Activated T-cell treated with anti-CD3 and anti-CD28 coated beads, Interleukin-2, amount 50 U/mL, for 72 hours (primary cell): Measurements from ENCODE around the gene C19orf25. TPM values are rescaled to one million over a fixed set of nuclear protein-coding genes. Genes with fewer than 3 reads are reported as not detected.

Source experiments
- ATAC-seq, 2 donors: fragments of 150-1000 bp; cut with Tn5 transposase; replicated peaks in 1 of 2; 2 replicates each; pipeline ENCODE4 v1.10.0; 2021; ENCODE audit warnings: moderate library complexity in 2 of 2, mild to moderate bottlenecking in 1 of 2
- DNase-seq, 2 donors: peaks; one replicate each; pipeline ENCODE4 v3.0.0; 2021 to 2022; ENCODE audit warnings: mixed read lengths in 1 of 2
- H3K27ac Mint-ChIP-seq: one replicate; pipeline ENCODE4 v1.8.0; 2022; ENCODE audit warnings: mild to moderate bottlenecking, moderate library complexity, mixed read lengths
- H3K27me3 Mint-ChIP-seq: one replicate; pipeline ENCODE4 v1.8.0; 2022; ENCODE audit warnings: low read depth, mixed read lengths
- H3K36me3 Mint-ChIP-seq, 2 donors: one replicate each; pipeline ENCODE4 v1.8.0; 2022; ENCODE audit warnings: mixed read lengths in 2 of 2, mild to moderate bottlenecking in 1 of 2; ENCODE audit not compliant: insufficient read depth in 2 of 2
- H3K4me1 Mint-ChIP-seq: one replicate; pipeline ENCODE4 v1.8.0; 2022; ENCODE audit warnings: low read depth, mixed read lengths
- H3K4me3 Mint-ChIP-seq, 2 donors: one replicate each; pipeline ENCODE4 v1.8.0; 2022; ENCODE audit warnings: mild to moderate bottlenecking in 2 of 2, mixed read lengths in 2 of 2, moderate library complexity in 2 of 2
- H3K9me3 Mint-ChIP-seq, 2 donors: one replicate each; pipeline ENCODE4 v1.8.0; 2022; ENCODE audit warnings: mixed read lengths in 2 of 2
- total RNA-seq, 2 donors: library from RNA; stranded (reverse); gene quantifications; one replicate each; pipeline ENCODE4 v1.2.3, GENCODE V29; 2022

The C19orf25 gene
- total RNA-seq, 2 donors from 2014 or later = 28.1 to 31.7 TPM

DNA sequence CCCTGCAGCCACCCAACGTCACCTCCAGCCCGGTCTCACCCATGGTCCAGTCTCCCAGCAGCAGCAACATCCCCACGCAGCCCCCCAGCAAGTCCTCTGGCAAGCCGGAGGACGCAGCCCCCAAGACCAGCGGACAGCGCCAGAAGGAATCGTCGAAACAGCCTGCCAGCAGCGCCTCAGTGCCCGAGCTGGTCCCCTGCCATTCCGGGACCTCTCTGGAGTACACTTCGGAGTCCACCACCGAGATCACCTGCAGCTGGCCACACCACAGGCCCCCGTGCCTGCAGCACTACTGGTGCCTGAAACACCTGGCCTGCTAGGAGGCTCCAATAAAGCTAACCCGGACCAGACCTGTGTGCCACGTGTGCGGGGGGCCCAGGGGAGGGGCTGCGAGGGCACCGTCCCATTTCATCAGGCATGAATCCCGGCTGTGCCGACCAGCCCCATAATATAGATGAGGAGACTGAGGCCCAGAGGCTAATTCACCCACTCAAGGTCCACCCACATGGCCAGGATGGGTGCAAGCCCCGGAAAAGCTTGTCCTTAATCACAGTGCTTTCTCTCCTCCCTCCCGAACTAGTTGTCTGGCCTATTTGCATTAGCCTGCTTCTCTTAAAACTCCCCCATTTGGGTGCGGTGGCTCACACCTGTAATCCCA lies 18.7 kb upstream of the C19orf25 start:
- Mint-ChIP-seq H3K9me3 (no peaks in the 10 kb centered on the region), H3K27me3 (peaks cover 3% of the 10 kb centered on the region), H3K4me1 (peaks cover 2% of the 10 kb centered on the region), H3K36me3 (no peaks in the 10 kb centered on the region), H3K27ac (no peak overlapping the region), H3K4me3 (no peak overlapping the region)
- ATAC-seq = no peak
- no peak for DNase-seq

DNA sequence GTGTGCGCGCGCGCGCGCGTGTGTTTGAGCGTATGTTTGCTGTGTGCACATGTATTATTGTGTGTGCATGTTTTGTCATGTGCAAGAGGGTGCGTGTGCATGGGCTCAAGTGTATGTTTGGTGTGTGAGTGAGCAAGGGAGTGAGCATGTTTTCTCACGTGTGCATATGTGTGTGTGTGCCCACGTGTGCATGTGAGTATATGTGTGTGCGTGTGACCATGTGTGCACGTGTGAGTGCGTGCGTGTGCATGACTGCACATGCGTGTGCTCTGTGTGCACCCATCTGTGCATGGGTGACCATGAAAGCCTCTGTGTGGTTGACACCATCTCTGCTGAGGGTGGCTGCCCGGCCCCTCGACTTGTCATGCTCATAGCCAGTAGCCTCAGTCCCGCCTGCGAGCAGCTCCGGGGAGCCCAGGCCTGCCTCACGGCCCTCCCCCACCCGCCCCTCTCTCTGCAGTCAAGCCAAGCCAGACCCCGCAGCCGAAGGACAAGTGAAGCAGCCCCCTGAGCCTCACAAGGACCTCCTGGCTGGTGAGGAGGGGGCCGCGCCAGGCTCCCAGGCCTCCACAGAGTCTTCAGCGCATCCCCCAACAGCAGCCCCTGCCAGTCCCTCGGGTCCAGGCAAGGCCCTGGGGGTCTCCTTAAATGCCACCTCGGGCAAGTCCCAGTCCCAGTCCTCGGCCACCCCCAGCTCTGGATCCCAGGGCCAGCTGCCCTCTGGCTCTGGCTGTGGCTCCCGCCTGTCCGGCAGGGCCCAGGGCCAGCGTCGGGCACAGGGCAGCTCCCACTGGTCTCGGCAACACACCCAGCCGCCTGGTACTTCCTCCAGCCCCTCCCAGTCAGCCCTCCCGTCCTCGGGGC lies 17.9 kb upstream of the C19orf25 start:
- H3K27me3 Mint-ChIP-seq = peaks cover 8% of the 10 kb centered on the region
- no peaks in the 10 kb centered on the region for H3K9me3 Mint-ChIP-seq

DNA sequence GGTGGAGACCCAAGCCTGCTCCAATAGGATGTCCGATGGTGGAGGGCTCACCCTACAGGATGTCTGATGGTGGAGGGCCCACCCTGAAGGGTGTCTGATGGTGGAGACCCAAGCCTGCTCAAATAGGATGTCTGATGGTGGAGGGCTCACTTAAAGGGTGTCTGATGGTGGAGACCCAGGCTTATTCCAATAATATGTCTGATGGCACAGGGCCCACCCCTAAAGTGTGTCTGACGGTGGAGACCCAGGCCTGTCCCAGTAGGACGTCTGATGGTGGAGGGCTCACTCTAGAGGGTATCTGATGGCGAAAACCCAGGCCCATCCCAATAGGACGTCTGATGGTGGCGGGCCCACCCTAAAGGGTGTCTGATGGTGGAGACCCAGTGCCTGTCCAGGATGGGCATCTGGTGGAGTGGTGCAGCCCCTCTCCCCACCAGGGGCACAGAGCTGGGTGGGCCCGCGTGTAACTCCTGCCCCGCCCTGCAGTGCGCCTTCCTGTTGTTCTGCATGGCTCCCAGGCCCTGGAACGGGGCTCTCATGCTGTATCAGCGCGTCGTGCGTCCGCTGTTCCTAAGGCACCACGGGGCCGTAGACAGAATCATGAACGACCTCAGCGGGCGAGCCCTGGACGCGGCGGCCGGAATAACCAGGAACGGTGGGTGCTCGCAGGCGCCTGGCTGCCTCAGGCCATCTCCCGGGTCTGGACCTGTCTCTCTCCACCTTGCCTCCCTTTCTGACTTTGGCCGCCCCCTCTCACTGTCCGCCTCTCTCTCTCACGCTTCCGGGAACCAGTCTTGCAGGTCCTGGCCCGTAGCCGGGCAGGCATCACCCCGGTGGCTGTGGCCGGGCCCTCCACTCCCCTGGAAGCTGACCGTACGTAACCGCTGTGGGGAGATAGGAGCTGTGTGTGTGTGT lies 17.0 kb upstream of the C19orf25 start:
- Mint-ChIP-seq H3K27me3 (peaks cover 12% of the 10 kb centered on the region), H3K4me3 (no peak overlapping the region), H3K4me1 (peaks cover 7% of the 10 kb centered on the region), H3K27ac (no peak overlapping the region), H3K36me3 (no peaks in the 10 kb centered on the region), H3K9me3 (no peaks in the 10 kb centered on the region)
- DNase-seq = no peak
- no peak for ATAC-seq

More for the DNA sequence above, 17.9 kb upstream of the C19orf25 start:
- Mint-ChIP-seq H3K4me3 (no peak overlapping the region), H3K36me3 (no peaks in the 10 kb centered on the region), H3K4me1 (peaks cover 2% of the 10 kb centered on the region), H3K27ac (no peak overlapping the region)
- ATAC-seq = no peak
- no peak for DNase-seq

DNA sequence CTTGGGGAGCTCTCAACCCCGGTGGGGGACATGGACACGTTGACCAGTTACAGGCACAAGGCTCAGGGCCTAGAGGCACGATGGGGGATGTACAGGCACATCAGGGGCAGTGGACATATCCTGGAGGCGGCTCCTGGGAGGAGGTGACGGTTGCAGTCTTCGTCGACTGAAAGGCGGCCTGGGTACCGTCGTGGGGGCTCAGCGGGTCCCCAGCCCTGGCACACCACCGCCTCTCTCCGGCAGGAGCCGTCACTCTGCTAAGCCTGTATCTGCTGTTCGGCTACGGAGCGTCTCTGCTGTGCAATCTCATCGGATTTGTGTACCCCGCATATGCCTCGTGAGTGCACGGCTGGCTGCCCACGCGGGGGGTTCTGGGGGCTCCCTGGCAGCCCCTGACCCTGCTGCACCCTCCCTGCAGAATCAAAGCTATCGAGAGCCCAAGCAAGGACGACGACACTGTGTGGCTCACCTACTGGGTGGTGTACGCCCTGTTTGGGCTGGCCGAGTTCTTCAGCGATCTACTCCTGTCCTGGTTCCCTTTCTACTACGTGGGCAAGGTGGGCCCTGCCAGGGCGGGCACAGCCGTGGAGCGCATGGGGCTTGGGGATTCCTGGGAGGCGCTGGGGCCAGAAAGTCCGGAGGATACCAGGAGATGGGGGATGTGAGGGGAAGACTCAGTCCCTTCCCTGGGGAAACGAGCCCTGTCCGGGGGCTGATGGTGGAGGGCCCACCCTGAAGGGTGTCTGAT lies 16.2 kb upstream of the C19orf25 start:
- Mint-ChIP-seq H3K27ac (no peak overlapping the region), H3K4me3 (no peak overlapping the region), H3K4me1 (peaks cover 7% of the 10 kb centered on the region), H3K27me3 (peaks cover 12% of the 10 kb centered on the region), H3K9me3 (no peaks in the 10 kb centered on the region), H3K36me3 (no peaks in the 10 kb centered on the region)
- DNase-seq (no peak), ATAC-seq (no peak)

DNA sequence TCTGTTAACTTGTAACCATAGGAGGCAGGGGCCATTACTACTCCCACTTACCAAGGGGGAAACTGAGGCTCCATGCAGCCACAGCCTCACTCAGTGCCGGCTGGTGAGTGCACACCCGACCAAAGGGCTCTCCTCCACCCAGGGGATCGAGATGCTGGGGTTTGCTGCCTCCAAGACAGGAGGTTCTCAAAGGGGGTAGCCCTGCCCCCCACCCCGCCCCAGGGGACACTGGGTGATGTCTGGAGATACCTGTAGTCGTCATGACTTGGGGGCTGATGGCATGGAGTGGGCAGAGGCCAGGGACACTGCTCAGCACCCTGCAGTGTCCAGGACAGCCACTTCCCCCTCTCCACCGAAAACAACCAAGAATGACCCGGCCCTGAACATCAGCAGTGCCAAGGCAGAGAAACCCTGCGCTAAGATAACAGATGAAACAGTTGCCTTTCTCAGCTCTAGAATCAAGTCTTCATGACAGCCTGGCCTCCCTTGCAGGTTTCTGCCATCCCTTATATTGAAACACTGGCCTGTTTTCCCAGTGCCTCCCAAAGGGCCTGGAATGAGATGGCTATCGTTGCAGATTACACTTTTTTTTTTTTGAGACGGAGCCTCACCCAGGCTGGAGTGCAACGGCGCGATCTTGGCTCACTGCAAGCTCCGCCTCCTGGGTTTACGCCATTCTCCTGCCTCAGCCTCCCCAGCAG lies 15.2 kb upstream of the C19orf25 start:
- Mint-ChIP-seq H3K27me3 (peaks cover 12% of the 10 kb centered on the region), H3K36me3 (no peaks in the 10 kb centered on the region), H3K9me3 (no peaks in the 10 kb centered on the region), H3K4me3 (no peak overlapping the region), H3K27ac (no peak overlapping the region), H3K4me1 (peaks cover 13% of the 10 kb centered on the region)
- ATAC-seq (no peak), DNase-seq (no peak)

DNA sequence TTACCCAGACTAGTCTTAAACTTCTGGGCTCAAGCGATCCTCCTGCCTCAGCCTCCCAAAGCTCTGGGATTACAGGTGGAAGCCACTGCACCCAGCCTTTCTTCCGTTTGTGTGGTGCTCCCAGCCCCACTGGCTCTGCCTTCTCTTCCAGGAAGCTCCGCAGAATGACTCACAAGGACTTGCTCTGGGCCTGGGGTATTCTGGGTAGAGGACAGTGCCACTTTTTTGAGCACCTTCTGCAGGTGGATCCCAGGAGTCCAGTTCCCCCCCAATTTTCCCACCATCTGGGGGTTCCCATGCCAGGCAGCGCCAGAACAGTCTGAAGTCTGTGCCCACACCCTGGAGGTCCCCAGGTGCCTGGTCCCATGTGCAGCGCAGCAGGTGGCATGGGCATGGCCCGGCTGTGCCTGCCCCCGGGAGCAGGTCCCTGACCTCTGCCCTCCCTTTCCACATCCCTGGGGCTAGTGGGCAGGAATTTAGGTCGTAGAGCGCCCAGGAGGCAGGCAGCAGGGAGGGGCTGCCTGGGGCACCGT lies 13.5 kb upstream of the C19orf25 start:
- H3K9me3 Mint-ChIP-seq = no peaks in the 10 kb centered on the region
- no peak for ATAC-seq
- H3K27ac Mint-ChIP-seq = no peak overlapping the region
- peaks cover 12% of the 10 kb centered on the region for H3K27me3 Mint-ChIP-seq
- DNase-seq = no peak
- peaks cover 14% of the 10 kb centered on the region for H3K4me1 Mint-ChIP-seq
- H3K36me3 Mint-ChIP-seq = no peaks in the 10 kb centered on the region
- H3K4me3 Mint-ChIP-seq = peak overlapping the region; percentile 82 to 85

DNA sequence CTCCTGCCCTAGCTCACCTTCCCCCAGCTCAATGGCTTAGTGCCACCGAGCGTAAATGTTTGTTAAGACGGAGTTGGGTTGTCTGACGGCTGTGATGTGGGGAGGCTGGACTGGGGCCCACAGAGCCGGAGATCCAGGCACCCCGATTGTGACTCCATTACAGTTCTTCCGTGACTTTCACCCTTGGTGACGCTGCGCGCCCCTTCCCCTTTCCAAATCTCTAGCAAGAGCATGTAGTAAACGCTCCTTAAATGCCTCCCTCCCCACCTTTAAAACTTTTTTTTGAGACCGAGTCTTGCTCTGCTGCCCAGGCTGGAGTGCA lies 12.8 kb upstream of the C19orf25 start:
- no peaks in the 10 kb centered on the region for H3K36me3 Mint-ChIP-seq
- no peak for ATAC-seq
- no peak overlapping the region for H3K27ac Mint-ChIP-seq
- peak overlapping the region; percentile 82 to 85 for H3K4me3 Mint-ChIP-seq
- DNase-seq = no peak
- H3K4me1 Mint-ChIP-seq = peaks cover 14% of the 10 kb centered on the region
- peaks cover 12% of the 10 kb centered on the region for H3K27me3 Mint-ChIP-seq
- no peaks in the 10 kb centered on the region for H3K9me3 Mint-ChIP-seq

DNA sequence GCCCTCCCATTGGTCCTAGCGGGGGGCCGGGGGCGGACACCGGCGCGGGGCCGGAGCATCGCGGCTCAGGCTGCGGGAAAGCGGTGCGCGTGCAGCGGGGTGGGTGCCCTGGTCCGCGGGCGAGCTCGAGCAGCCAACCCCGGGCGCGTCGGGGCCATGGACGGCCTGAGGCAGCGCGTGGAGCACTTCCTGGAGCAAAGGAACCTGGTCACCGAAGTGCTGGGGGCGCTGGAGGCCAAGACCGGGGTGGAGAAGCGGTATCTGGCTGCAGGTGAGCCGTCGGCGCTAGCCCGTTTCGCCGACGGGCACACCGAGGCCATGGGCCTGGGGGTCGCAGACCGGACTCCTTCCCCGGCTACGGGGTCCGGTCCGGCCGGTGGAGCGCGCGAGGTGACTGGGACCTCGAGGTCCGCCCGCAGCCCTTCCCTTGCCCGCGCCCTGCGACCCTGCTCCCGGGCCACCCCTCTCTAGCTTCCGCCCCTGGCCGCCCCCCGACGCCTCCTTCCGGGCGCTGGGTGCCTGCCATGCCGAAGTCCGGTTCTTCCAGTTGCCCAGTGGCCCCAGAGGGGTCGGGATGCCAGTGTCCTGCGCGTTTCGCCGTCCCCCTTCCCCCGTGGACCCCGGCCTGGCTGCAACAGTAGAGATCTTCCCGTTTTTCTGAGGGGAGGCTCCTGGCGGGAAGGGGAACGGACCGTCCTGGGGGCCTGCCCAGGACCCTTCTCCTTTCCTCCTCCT lies 12.3 kb upstream of the C19orf25 start, which contains the start of gene REEP6:
Gene REEP6, plus strand, starts transcription at position 68 of the 735 bp plus-strand sequence. Its CDS starts 89 bp downstream, at position 157.
- peak within 1 kb of the TSS; percentile 4 for H3K27ac Mint-ChIP-seq
- ATAC-seq (no peak), DNase-seq (no peak)

DNA sequence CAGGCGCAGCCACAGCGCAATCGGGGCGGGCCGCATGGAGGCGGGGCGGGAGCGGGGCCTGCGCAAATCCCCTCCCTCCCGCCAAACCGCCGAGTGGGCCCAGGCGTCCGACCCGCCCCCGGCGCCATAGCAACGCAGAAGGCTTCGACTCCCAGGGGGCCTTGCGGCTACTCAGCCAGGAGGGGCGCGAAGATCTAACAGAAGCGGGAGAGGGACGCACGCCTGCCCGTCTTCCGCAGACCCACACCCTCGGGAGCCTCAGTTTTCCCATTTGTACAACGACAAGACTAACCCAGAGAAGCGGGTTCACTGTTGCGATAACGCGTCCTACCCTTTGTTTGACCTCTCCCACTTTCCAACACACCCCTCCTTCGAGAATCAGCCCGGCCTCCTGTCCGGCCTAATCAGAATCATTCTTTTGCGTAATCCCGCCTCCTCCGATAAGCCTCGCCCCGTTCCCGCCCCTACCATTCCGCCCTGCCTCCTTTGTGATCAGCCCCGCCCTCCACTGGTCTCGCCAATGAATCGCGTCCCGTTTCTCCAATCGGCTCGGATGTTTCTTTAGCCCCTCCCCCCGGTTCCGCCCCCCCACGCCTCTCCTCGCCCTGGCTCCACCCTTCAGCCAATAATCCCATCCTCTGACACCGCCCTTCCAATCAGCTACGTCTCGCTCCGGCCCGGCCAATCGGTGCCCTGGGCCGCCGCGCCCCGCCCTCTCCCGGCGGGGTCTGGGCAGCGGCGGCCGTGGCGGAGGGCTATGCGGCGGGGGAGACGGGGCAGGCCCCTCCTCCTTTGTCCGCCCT lies 11.5 kb upstream of the C19orf25 start, which contains the start of gene PCSK4:
Gene PCSK4, minus strand, starts transcription at position 40 of the 803 bp plus-strand sequence. Its CDS starts 4 bp downstream, at position 36.
- Mint-ChIP-seq H3K27ac (peak within 1 kb of the TSS; percentile 4), H3K27me3 (peaks cover 12% of the 10 kb centered on the region), H3K36me3 (no peaks in the 10 kb centered on the region), H3K9me3 (no peaks in the 10 kb centered on the region), H3K4me1 (peaks cover 14% of the 10 kb centered on the region), H3K4me3 (peak within 1 kb of the TSS; percentile 82 to 85)
- ATAC-seq (peak; percentile 90 to 91), DNase-seq (peak; percentile 97)

More for the DNA sequence above, 12.3 kb upstream of the C19orf25 start, which contains the start of gene REEP6:
- H3K4me1 Mint-ChIP-seq = peaks cover 14% of the 10 kb centered on the region
- peaks cover 12% of the 10 kb centered on the region for H3K27me3 Mint-ChIP-seq
- H3K4me3 Mint-ChIP-seq = peak within 1 kb of the TSS; percentile 82 to 85
- H3K9me3 Mint-ChIP-seq = no peaks in the 10 kb centered on the region
- H3K36me3 Mint-ChIP-seq = no peaks in the 10 kb centered on the region

DNA sequence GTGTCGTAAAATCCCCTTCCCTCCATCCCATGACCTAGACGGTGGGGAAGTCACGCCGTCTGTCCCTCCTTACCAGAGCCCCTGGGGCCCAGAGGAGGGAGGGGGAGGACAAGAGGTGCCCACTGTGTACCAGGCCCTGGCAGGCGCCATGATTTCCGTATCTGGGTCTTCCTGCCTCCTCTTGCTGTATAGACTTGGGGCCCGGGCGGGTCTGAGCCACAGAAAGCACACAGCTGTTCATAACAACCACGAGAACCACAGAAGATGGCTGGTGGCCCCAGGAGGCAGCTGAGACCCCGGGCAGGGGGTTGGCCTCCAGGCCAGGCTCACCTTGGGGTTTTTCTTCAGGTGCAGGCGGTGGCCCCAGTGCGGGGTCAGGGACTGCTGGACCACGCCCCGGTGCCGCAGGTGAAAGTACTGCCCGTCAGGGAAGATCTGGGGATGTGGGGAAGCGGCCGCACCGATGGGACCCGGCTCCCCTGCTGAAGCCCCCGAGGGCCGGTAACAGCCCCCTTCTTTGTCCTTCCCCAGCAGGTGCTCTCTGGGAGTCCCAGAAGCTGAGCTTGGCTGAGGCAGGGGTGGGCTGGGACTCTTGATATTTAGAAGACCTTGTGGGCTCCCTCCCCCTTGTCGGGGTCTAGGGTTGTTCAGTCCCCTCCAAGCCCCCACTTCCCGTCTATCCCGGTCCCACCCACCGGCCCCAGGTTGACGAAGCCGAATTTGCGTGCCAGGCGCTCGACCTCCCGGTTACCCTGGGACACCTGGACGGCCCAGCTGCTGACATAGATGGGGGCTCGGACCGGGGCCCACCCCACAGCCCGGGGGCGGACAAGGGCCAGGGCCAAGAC lies 10.7 kb upstream of the C19orf25 start:
- Mint-ChIP-seq H3K27ac (no peak overlapping the region), H3K36me3 (no peaks in the 10 kb centered on the region), H3K4me3 (peak overlapping the region; percentile 80 to 82), H3K4me1 (peaks cover 14% of the 10 kb centered on the region), H3K9me3 (no peaks in the 10 kb centered on the region), H3K27me3 (peaks cover 12% of the 10 kb centered on the region)
- DNase-seq (peak in 1 of 2 donors; percentile 33), ATAC-seq (no peak)
